HUDEP-2 (cell line): ENCODE measurements around the gene ZNF470.

Experiments
- DNase-seq, 76 experiments: peaks; one replicate each; lab custom pipeline; 2025; ENCODE audit not compliant: unreplicated experiment in 76 of 76; lab: John Stamatoyannopoulos, UW

The ZNF470 gene

GRCh38 chr19:56567274-56568120 is at the start of gene ZNF470:
TSS of gene ZNF470 (plus strand) at chr19:56567468. CDS start at chr19:56570312, 2,844 bp downstream.
- peak in 74 of 76 experiments; percentile 7 to 97 (median 85) for DNase-seq

- DNase-seq: no peak
Measured at GRCh38 chr19:56525214-56525860, 41.9 kb upstream of the ZNF470 start.

GRCh38 chr19:56537442-56537841 is 29.8 kb upstream of the ZNF470 start:
- no peak for DNase-seq

- peak in 50 of 76 experiments; percentile 2 to 91 (median 52) for DNase-seq
Measured at GRCh38 chr19:56538254-56538760, 29.0 kb upstream of the ZNF470 start.

GRCh38 chr19:56538761-56539263 is 28.5 kb upstream of the ZNF470 start, which contains the start of gene ZFP28:
TSS of gene ZFP28 (plus strand) at chr19:56538948. CDS start at chr19:56539019, 71 bp downstream.
- peak in 25 of 76 experiments; percentile 19 to 87 (median 58) for DNase-seq

- no peak for DNase-seq
Measured at GRCh38 chr19:56543776-56544175, 23.5 kb upstream of the ZNF470 start.

- DNase-seq: no peak
Measured at GRCh38 chr19:56547535-56547934, 19.7 kb upstream of the ZNF470 start.

GRCh38 chr19:56554272-56554869 is 12.9 kb upstream of the ZNF470 start:
- DNase-seq: no peak

GRCh38 chr19:56562766-56563165 is 4.5 kb upstream of the ZNF470 start:
- no peak for DNase-seq

- peak in 20 of 76 experiments; percentile 6 to 70 (median 29) for DNase-seq
Measured at GRCh38 chr19:56566904-56567273, 379 bp upstream of the ZNF470 start.

GRCh38 chr19:56572589-56572988 is 5.3 kb downstream of the ZNF470 start:
- DNase-seq: no peak

GRCh38 chr19:56573914-56574313 is 6.6 kb downstream of the ZNF470 start:
- no peak for DNase-seq

- DNase-seq: no peak
Measured at GRCh38 chr19:56577719-56578602, 10.7 kb downstream of the ZNF470 start.

- DNase-seq: no peak
Measured at GRCh38 chr19:56594446-56594782, 27.1 kb downstream of the ZNF470 start.

- peak in 66 of 76 experiments; percentile 6 to 85 (median 55) for DNase-seq
Measured at GRCh38 chr19:56594783-56595547, 27.7 kb downstream of the ZNF470 start, which contains the start of gene ZNF71. TSS of gene ZNF71 (plus strand) at chr19:56595302. CDS start at chr19:56601559, 6,257 bp downstream.

GRCh38 chr19:56595548-56595899 is 28.3 kb downstream of the ZNF470 start:
- peak in 1 of 76 experiments; percentile 33 for DNase-seq

- DNase-seq: no peak
Measured at GRCh38 chr19:56596676-56597075, 29.4 kb downstream of the ZNF470 start.

- DNase-seq: no peak
Measured at GRCh38 chr19:56597696-56598095, 30.4 kb downstream of the ZNF470 start.

- DNase-seq: no peak
Measured at GRCh38 chr19:56601375-56601774, 34.1 kb downstream of the ZNF470 start.
